UCSD-AML1 (cell line): ENCODE results near the gene KIAA1217.

ENCODE experiments used
- DNase-seq: peaks from one replicate; lab custom pipeline; 2025; ENCODE audit not compliant: unreplicated experiment; lab: John Stamatoyannopoulos, UW

The KIAA1217 gene

GRCh38 chr10:24533981-24534380, 325.0 kb downstream of the KIAA1217 start:
- DNase-seq = no peak

- DNase-seq = no peak
These were observed 327.7 kb downstream of the KIAA1217 start for GRCh38 chr10:24536636-24537035.

GRCh38 chr10:24541239-24541753, 332.4 kb downstream of the KIAA1217 start:
- no peak for DNase-seq

- no peak for DNase-seq
These were observed 333.7 kb downstream of the KIAA1217 start for GRCh38 chr10:24542314-24543270.

GRCh38 chr10:24544776-24545175, 335.8 kb downstream of the KIAA1217 start:
- DNase-seq = no peak

GRCh38 chr10:24545585-24545984, 336.6 kb downstream of the KIAA1217 start:
- no peak for DNase-seq

- no peak for DNase-seq
These were observed 341.7 kb downstream of the KIAA1217 start for GRCh38 chr10:24550680-24551079.

- DNase-seq = no peak
These were observed 342.2 kb downstream of the KIAA1217 start for GRCh38 chr10:24551161-24551560.

- no peak for DNase-seq
These were observed 343.5 kb downstream of the KIAA1217 start for GRCh38 chr10:24552346-24553016.

- DNase-seq = no peak
These were observed 344.2 kb downstream of the KIAA1217 start for GRCh38 chr10:24553051-24553612.

GRCh38 chr10:24554036-24554435, 345.1 kb downstream of the KIAA1217 start:
- DNase-seq = no peak

- no peak for DNase-seq
These were observed 347.3 kb downstream of the KIAA1217 start for GRCh38 chr10:24556126-24556749.

- peak; percentile 59 for DNase-seq
These were observed 348.1 kb downstream of the KIAA1217 start for GRCh38 chr10:24556750-24557742.

GRCh38 chr10:24561453-24561852, 352.5 kb downstream of the KIAA1217 start:
- DNase-seq = no peak

GRCh38 chr10:24568042-24568441, 359.1 kb downstream of the KIAA1217 start:
- no peak for DNase-seq

GRCh38 chr10:24569330-24569796, 360.4 kb downstream of the KIAA1217 start:
- no peak for DNase-seq

GRCh38 chr10:24569828-24570657, 361.1 kb downstream of the KIAA1217 start:
- DNase-seq = no peak

- DNase-seq = no peak
These were observed 361.9 kb downstream of the KIAA1217 start for GRCh38 chr10:24570658-24571426.
